HG03521 (cell line): Measurements from ENCODE around the gene MMD.
"Not testable (repeated sequence)": the region's sequence is repeated elsewhere in the genome, so short reads cannot be mapped to it uniquely, and the experiment has no call there.

Experiments used
- ATAC-seq: cut with Tn5 transposase; IDR thresholded peaks from one replicate; pipeline ENCODE4 v1.9.1; 2021; ENCODE audit warnings: mild to moderate bottlenecking, moderate library complexity; ENCODE audit not compliant: unreplicated experiment

MMD gene

DNA sequence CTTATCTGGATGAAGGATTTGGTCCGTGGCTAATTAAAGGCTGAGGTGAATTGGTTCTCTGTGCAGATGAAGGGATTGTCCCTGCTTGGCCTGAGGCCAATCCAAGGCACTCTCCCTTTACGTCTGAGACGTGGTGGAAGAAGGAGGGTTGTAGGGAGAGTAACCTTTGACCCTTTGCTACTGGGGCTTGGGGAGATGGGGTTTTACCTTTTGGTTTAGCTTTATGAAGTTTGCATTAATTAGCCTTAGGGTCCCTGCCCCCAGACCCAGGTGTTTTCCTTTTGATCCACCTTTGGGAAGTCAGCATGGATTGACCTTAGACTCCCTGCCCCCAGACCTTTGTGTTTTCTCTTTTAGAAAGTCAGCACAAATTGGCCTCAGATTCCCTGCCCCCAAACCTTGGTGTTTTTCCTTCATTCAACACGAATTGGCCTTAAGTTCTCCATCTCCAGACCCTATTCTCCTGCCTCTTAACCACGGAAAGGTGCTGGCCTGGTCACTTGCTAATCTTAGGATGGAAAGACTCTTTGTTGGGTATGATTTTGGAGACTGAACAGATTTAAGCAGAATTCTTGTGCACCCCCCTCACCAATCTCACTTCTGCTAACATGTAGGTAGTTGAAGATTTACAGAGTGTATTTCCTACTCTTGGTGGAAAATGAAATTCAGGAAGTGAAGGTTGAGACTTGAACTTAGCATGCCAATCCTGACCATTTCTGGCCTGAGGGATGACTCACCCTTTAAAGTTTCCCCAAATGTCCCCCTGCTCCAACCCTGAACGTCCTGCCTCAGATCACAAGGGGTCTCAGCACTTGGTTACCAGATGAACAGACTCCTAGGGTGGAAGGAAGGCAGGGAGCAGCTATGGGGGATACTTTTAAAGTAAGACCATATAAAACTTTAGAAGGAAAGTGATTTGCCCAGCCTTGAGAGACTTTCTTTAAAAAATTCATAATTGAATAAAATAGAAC is 23.1 kb upstream of the MMD start:
- ATAC-seq: peak; percentile 76

DNA sequence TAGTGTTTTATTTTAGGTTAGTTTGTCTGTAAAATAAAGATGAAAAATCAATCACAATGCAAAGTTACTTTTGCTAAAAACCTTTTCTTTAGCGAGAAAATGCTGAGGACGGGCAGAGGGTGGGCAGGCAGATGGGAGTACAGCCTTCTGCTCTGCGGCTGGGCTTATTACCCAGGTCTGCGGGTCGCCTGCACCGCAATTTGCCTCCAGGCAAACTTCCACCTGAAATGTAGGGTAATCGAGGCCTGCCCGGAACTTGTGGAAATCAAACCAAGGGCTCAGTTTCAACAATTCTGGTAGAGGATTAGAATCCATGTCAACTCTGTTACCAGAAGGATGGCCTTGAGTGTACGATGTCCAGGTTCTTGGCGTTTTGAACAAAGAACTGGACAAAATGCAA is 22.3 kb upstream of the MMD start:
- ATAC-seq: no peak

GRCh38 chr17:55442953-55443683 is 21.5 kb upstream of the MMD start:
- ATAC-seq: no peak

DNA sequence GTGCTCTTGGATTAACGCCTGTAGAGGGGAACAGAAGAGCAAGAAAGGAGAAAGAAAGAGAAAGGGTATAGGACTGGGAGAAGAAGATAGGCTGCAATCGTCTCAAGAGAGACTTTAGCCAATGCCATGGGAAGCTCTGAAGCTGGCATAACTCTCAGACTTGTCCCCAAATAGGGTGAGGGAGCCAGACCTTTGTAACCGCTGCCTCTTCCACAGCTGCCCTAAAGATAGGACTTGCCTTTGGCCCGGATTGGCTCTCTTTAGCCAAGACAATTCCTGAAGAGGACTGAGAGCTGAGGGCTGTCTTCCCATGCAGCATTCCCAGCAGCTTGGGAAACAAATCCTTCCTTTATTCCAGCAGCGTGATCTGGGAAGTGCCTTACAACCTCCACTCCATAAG is 20.8 kb upstream of the MMD start:
- no peak for ATAC-seq

GRCh38 chr17:55441544-55441943 is 19.9 kb upstream of the MMD start:
- ATAC-seq: no peak

DNA sequence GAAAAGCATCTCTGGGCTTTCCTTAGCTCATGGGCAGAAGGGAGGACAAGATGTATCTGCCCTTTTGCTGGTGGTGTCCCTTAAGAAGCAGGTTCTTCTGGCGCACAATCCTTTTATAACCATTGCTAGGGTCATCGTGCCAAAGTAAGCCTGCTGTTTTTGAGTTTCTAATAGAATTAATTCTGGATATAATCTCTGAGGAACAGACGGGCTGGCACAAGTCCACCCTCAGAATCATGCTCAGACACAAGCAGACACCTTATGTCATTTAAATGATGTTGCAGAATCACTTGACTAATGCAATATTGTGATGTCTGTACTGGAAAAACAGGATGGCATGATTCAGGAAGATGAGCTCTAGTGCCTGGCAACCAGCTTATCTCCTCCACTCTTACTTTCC is 18.8 kb upstream of the MMD start:
- no peak for ATAC-seq

GRCh38 chr17:55437159-55437605 is 15.5 kb upstream of the MMD start:
- peak; percentile 51 for ATAC-seq

GRCh38 chr17:55436224-55437158 is 14.9 kb upstream of the MMD start:
- no peak for ATAC-seq

- ATAC-seq: no peak
Observed at GRCh38 chr17:55435408-55435807, 13.8 kb upstream of the MMD start.

DNA sequence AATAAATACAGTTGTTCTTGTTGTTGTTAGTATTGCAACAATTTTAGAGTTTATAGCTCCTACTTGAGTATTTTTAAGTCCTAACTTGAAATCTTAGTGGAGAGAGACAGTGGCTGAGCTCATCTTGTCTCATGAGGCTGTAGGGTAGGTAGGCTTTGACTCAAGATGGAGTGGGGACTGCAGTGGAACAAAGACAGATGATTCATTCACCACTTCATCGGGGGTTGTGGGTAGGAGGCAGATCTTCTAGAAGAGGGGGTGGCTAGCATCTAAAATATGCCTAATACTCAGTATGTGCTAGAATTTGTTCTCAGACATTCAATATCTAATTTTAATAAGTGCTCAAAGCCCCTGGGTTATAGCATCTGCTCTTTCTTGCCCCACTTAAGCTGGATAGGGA is 13.1 kb upstream of the MMD start:
- no peak for ATAC-seq

DNA sequence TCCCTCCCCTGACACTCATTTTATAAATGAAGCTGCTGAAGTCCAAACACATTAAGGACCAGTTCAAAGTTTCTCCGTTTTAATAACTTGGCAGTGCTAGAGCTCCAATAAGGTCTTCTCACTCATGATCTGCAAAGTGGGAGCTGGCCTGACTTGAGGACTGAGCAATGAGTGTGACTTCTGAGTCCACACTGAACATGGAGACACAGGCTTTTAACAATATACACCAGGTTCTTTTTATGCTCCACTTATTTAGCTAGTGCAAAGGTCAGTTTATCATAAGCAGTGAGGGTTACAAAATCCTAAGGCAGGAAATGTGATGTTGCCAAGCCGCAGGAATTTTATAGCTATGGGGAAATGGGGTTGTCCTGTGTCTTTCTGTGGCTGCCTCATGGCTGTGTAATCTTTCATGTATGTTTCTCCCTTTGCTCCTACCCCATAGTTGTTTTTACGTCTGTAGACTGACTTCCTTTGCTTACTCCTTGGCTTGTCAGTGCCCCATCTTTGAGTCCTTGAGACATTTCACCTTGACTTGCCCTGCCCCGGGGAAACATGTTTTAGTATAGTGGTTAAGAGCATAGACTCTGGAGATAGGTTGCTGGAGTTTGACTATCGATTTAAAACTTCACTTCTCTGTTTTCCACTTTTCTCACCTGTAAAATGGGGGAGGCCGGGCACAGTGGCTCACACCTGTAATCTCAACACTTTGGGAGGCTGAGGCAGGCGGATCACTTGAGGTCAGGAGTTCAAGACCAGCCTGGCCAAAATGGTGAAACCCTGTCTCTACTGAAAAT is 12.2 kb upstream of the MMD start:
- ATAC-seq: no peak

GRCh38 chr17:55433029-55433628 is 11.5 kb upstream of the MMD start:
- ATAC-seq: no peak

DNA sequence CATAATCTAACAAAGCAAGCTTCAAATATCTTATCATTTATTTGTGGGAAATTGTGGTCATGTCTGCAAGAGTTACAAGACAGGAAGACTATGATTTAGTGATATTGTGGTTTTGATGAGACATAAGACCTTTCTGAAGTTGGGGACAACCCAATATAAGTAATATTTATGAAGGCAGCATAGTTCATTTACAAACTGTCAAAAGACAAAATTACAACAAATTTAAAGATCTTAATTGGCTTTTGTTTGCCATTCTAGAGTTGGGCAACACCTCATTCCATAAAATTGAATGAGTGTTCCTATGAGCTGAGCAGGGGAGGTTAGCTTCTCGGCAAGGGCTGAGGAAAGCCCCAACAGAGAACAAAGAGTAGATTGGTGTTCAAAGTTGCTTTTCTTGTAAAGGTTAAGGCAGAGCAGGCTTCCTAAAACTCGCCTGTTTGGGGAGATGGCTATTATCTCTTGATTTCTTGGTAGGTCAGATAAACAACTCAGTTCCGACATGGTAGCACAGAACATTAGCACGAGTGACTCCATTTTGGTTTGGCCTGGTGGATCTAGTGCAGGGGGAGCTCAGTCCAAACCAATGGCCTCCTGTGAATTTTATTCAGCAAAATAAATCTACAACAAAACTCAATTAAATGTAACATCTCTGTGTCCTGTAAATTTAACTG is 10.9 kb upstream of the MMD start:
- no peak for ATAC-seq

GRCh38 chr17:55431914-55432313 is 10.3 kb upstream of the MMD start:
- not testable (repeated sequence) for ATAC-seq

DNA sequence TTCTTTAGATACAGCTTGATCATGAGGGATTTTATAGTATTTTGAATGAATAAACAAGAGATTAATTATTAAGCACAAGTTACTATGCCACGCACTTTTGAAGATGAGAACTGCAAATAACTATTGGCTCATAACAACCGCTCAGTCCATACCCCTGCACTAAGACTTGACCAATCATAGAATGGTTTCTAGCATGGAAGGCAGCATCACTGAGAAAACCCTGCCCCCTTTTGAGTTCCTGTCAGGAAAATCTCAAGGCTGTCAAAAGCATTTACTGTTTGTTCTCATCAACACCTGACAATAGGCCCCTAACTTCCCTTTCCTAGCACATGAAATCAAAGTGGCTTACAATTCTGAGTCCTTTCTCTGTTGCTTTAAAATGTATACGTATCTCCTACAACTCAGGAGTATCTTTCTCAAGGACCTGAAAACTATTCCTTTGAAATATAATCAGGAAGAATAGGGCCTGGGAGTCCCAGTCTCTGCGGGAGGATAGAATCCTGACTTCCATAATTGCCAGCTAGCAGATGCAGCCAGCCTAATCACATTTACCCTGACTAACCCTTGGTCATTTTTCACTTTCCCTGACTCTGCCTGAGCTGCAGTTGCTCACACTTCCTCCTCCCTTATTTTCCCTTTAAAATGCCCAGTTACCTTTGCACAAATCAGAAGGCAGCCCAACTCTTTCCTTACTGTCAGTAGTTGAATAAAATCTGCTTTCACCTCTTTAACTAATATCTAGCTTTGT is 9.1 kb upstream of the MMD start:
- no peak for ATAC-seq

GRCh38 chr17:55427587-55427882 is 5.9 kb upstream of the MMD start:
- no peak for ATAC-seq

- ATAC-seq: no peak
Observed at GRCh38 chr17:55426851-55427586, 5.4 kb upstream of the MMD start.
